T-helper 22 cell (primary cell): ENCODE results near the gene CARD19.

Source experiments
- DNase-seq: peaks from one replicate; pipeline ENCODE4 v3.0.0-alpha.2; 2020; ENCODE audit warnings: low read depth

CARD19 gene

DNA sequence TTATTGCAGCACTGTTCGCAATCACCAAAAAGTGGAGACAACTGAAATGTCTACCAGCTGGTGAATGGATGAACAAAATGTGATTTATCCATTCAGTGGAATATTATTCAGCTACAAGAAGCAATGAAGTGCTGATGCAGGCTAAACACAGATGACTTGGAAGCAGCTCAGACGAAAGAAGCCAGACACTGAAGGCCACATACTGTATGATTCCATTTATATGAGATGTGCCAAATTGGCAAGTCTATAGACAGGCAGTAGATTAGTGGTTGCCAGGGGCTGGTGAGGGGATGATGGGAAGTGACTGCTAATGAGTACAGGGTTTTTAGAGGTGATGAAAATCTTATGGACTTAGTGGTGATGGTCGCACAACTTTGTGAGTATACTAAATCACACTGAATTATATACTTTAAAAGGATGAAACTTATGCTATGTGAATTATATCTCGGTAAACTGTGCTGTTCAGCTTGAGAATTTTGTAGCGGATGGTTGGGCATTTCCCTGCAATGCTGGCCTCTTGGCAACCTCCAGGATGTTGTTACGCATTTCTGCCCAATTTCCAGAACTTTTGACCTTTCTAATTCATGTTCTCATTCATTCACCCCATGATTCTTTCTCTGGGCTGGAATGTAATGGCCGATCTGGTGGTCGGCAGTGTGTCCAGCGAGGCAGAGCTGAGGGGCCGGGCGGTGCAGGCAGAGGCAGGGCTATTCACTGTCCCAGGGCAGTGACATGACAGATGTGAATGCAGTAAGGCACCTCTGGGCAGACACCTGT, 66.0 kb downstream of the CARD19 start:
- DNase-seq = no peak
